H1 (cell line): ENCODE measurements around the gene ZDHHC19. TPM values are rescaled to one million over a fixed set of nuclear protein-coding genes. Genes with fewer than 3 reads are reported as not detected.

Experiments
- PHF8 ChIP-seq: fragments of 200-600 bp; sonication (generic); conservative IDR thresholded peaks from 2 replicates; pipeline ENCODE4 v1.7.1; 2012; ENCODE audit warnings: low read depth, mild to moderate bottlenecking, inconsistent platforms, low read length, moderate library complexity
- SIN3A ChIP-seq, 2 experiments: IDR thresholded peaks in 1 of 2; conservative IDR thresholded peaks in 1 of 2; 2 replicates each; pipeline ENCODE4 v1.6.1; 2011 to 2012; ENCODE audit warnings: low read length in 2 of 2, improper control_type of control experiment in 1 of 2, low read depth in 1 of 2, mild to moderate bottlenecking in 1 of 2
- SIX5 ChIP-seq: IDR thresholded peaks from 2 replicates; pipeline ENCODE4 v1.6.1; 2011; ENCODE audit warnings: mild to moderate bottlenecking, low read depth, low read length
- TAF1 ChIP-seq: IDR thresholded peaks from 2 replicates; pipeline ENCODE4 v1.6.1; 2011; ENCODE audit warnings: mild to moderate bottlenecking, low read depth, low read length
- polyA plus RNA-seq, 7 experiments: library from polyadenylated mRNA; depleted of rRNA in 3 of 7; stranded (reverse) in 5 of 7; unstranded in 2 of 7; fragments of >200 nt in 5 of 7; fragments of 200-250 nt in 2 of 7; gene quantifications; 1 replicate in 5 of 7; 2 replicates in 1 of 7; 4 replicates in 1 of 7; pipeline versions ENCODE4 v1.2.1 to v1.2.3, GENCODE V29; 2011 to 2013; ENCODE audit warnings: missing spikeins in 2 of 7, mixed read lengths in 2 of 7
- total RNA-seq: library from RNA; stranded (reverse); fragmentation: NEBNext Ultra II Directional; extraction: Animal tissue kit (Norgen Biotek cat#: 25700); gene quantifications from 2 replicates; pipeline ENCODE4 v1.2.1, GENCODE V29; 2021

ZDHHC19 gene
- total and polyA plus RNA-seq, 2 of the 8 experiments (the other 6 are each of a cell fraction or from before 2014, with no cell fraction given): 2.5 to 4.1 TPM

DNA sequence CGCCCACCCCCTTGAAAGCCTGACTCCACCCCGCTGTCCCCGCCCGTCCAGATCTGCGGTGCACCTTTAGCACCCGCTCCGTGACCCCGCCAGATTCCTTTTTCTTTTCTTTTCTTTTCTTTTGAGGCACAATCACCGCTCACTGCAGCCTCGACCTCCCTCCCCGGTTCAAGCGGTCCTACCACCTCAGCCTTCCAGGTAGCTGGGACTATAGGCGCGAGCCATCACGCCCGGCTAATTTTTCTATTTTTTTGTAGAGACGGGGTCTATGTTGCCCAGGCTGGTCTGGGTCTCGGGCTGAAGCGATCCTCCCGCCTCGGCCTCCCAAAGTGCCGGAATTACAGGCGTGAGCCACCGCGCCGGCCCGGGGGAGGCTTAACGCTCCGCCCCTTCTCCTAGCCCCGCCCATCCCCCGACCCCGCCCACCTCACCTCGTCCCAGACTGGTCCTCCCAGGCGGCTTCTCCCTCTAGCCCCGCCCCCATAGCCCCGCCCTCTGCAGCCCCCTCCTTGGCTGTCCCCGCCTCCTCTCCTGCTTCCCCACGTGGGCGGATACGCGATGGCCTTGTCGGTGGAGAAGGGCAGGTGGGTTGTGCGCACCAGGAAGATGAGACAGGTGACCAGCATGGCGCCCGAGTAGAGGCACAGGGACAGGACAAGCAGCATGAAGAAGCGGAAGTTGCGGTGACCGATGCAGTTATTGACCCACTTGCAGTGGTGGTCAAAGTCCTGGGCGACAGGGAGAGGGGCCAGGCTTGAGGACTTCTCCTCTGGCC lies 3.2 kb downstream of the ZDHHC19 start (continued):
- peak; percentile 39; the same call in 1 of the 2 replicates for TF ChIP-seq PHF8
- no peak for TF ChIP-seq SIN3A (conservative IDR thresholded peaks at IDR 0.05 in 1 of 2, IDR thresholded peaks at IDR 0.05 in 1 of 2; ENCODE audit: low read depth in 1 of 2, low read length in 2 of 2)
- TF ChIP-seq SIX5: no peak
- no peak for TF ChIP-seq TAF1
